ENCODE data around the gene BATF2.
"Not testable (repeated sequence)": the region's sequence is repeated elsewhere in the genome, so short reads cannot be mapped to it uniquely, and the experiment has no call there.

DNA sequence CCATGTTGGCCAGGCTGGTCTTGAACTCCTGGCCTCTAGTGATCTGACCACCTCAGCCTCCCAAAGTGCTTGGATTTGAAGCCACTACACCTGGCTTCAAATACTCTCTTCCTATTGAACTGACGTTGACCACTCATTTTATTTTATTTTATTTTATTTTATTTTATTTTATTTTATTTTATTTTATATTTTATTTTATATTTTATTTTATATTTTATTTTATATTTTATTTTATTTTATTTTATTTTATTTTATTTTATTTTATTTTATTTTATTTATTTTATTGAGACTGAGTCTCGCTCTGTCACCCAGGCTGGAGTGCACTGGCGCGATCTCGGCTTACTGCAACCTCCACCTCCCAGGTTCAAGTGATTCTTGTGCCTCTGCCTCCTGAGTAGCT lies 13.4 kb downstream of the BATF2 start:
- TF ChIP-seq CTCF, POLR2A (IDR thresholded peaks at IDR 0.05): not testable (repeated sequence)

Data from ovary (tissue), 3 donors.